ENCODE data around the gene STAT3.

The STAT3 gene

GRCh38 chr17:42290577-42290976 lies 97.7 kb downstream of the STAT3 start:
- no peak for DNase-seq

GRCh38 chr17:42289611-42290181 lies 98.5 kb downstream of the STAT3 start:
- peak; percentile 81 for DNase-seq

DNA sequence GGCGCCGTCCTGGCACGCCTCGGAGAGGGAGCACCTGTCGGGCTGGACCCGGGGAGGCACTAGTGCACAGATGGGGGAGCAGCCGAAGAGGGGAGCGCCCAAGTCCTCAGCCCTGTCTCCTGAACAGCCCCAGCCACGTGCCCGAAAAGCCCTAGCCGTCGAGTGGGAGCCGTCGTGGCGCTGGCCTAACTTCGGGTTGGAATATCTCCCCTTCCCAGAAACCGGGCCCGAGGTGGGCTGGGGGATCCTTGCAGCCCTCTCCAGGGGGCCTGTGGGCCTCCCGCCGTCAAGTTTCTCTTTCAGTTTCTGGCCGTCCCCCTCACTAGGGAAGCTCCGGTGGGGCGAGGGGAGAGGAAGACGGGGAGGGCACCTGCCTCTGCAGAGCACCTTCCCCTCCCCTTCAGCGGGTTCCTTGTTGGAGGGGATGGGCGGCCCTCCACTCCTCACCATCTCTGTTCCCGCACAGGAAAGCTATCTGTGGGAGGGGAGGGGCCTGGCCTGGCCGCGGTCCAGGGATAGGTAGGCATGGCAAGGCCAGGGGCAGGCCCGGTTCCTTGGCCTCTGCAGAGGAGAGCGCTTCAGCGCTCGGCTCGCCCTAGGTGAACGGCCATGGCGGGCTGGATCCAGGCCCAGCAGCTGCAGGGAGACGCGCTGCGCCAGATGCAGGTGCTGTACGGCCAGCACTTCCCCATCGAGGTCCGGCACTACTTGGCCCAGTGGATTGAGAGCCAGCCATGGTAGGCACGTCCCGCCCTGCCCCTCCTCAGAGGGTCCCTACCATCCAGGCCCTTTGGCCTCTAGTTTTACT lies 99.2 kb downstream of the STAT3 start:
- peak; percentile 46 for DNase-seq

DNA sequence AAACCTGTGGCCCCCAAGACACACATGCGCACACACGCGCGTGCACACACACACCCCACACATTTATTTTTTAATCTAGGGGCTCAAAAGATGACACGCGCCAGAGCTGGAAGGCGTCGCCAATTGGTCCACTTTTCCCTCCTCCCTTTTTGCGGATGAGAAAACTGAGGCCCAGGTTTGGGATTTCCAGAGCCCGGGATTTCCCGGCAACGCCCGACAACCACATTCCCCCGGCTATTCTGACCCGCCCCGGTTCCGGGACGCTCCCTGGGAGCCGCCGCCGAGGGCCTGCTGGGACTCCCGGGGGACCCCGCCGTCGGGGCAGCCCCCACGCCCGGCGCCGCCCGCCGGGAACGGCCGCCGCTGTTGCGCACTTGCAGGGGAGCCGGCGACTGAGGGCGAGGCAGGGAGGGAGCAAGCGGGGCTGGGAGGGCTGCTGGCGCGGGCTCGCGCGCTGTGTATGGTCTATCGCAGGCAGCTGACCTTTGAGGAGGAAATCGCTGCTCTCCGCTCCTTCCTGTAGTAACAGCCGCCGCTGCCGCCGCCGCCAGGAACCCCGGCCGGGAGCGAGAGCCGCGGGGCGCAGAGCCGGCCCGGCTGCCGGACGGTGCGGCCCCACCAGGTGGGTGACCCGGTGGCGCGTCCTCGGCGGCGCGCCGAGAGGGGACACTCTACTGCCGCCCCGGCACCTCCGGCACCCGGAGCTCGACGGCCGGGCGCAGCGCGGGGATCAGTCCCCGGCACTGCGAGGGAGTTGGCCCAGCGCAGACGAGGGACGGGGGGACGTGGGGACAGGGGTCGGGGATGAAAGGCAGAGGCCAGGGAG lies 100.1 kb downstream of the STAT3 start, which contains the start of gene STAT5A:
Gene STAT5A, plus strand, starts transcription at position 522 of the 826 bp plus-strand sequence. CDS start 914 bp downstream, outside the sequence.
- peak; percentile 90 for DNase-seq

GRCh38 chr17:42287305-42287976 lies 100.8 kb downstream of the STAT3 start:
- DNase-seq: peak; percentile 66

- peak; percentile 37 for DNase-seq
These were observed 101.6 kb downstream of the STAT3 start for GRCh38 chr17:42286411-42287221.

- no peak for DNase-seq
These were observed 102.7 kb downstream of the STAT3 start for GRCh38 chr17:42285346-42286050.

DNA sequence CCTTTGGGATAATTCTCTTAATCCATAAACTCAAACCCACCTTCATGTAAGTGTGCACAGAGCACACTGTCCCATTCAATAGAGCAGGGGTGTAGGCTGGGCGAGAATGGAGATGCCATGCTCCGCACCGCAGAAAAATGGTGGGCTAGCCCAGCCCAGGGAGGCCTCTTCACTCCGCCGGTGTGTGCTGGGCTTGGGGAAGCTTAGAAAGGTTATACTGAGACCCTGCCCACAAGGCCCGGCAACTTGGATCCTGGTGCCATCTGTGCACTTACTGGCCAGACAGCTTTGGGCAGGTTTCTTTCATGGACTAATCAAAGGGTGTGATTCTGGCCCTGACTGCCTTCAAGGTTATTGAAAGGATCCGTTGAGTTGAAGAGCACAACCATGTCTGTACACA lies 103.7 kb downstream of the STAT3 start:
- DNase-seq: no peak

DNA sequence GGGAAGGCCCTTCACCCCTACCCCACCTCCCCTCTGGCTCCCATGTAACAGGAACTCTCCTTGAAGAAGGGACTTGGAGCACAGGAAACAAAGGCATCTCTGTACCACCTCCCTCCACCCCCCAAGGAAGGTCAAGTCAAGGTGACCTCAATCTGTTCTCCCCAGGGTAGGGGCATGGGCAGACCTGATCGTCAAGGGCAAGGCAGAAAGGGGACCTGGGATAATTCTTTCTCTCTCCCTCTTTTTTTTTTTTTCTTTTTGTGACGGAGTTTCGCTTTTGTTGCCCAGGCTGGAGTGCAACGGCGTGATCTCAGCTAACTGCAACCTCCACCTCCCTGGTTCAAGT lies 104.2 kb downstream of the STAT3 start:
- DNase-seq: no peak

DNA sequence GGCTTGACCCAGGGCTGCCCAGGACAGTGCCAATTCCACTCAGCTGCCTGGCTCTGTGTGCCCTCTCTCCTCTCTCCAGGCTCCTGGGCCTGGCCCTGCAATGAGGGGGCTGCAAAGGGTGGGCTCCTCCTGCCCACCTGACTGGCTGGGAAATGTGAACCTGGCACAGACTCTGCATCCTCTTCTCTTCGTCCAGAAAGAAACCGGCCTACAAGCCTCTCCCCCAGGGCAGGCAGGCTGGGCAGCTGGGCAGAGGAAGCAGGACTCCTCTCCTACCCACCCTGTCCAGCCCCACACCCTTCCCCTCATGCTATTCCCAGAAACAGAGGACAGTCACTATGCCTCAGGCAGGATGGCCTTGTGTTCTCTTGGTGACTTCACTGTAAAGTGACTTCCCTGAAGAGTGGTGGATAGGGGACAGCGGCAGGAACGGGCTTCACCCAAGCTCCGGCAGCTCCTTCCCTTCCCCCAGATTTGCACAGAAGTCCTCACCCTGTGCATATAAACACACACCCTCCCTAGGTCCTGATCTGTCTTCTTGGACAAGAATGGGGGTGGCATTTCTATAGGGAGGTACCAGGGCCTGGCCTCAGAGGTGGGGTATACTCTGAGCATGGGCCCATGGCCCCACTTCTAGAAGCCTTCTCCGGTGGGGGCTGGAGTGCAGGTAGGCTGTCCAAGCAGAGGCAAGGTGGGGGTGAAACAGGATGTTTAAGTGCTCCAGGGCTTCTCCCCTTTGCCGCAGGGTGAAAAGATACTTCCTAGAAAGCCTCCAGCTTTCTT lies 104.8 kb downstream of the STAT3 start:
- no peak for DNase-seq

GRCh38 chr17:42282478-42283080 lies 105.7 kb downstream of the STAT3 start:
- no peak for DNase-seq

DNA sequence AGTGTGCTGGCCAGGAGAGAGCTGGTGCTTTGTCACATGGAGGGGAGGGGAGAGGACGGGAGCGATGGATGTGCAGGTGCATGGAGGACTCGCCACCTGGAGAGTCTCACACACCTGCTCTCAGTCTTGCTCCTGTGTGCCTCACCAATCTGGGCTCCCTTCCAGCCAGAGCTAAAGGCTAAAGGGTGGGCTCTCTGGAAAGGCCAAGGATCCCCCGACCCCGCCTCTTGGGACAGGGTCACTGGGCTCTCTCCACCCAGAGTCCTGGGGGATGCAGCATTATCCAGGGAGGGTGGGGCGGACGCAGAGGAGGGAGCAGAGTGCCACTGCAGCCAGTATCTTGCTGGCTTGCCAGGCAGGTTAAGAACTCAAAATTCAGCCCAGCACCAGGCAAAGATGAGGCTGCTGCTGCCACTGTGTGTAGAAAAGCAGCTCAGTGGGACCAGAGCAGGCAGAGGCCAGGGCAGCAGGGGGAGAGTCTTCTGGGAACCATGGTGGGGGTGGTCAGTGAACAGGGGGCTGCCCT lies 106.6 kb downstream of the STAT3 start:
- DNase-seq: no peak

- no peak for DNase-seq
These were observed 108.2 kb downstream of the STAT3 start for GRCh38 chr17:42279776-42280630.

GRCh38 chr17:42277342-42277712 lies 110.9 kb downstream of the STAT3 start:
- no peak for DNase-seq

- DNase-seq: peak; percentile 44
These were observed 111.5 kb downstream of the STAT3 start for GRCh38 chr17:42276609-42277341.

DNA sequence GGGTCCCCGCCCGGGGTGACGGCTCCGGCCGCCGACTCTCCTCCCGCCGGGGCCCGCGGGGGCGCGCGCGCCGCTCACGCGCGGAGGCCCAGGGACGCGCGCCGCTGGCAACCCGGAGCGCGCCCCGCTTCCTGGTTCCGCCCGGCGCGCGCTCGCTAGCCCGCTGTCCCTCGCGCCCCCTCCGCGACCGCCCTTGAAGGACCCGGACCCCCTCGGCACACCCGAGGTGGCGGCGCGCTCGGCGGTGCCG lies 112.0 kb downstream of the STAT3 start, which contains the start of gene STAT5B:
Gene STAT5B, minus strand, starts transcription at position 33 of the 250 bp plus-strand sequence. CDS start 44,264 bp downstream, outside the sequence.
- DNase-seq: peak; percentile 84

DNA sequence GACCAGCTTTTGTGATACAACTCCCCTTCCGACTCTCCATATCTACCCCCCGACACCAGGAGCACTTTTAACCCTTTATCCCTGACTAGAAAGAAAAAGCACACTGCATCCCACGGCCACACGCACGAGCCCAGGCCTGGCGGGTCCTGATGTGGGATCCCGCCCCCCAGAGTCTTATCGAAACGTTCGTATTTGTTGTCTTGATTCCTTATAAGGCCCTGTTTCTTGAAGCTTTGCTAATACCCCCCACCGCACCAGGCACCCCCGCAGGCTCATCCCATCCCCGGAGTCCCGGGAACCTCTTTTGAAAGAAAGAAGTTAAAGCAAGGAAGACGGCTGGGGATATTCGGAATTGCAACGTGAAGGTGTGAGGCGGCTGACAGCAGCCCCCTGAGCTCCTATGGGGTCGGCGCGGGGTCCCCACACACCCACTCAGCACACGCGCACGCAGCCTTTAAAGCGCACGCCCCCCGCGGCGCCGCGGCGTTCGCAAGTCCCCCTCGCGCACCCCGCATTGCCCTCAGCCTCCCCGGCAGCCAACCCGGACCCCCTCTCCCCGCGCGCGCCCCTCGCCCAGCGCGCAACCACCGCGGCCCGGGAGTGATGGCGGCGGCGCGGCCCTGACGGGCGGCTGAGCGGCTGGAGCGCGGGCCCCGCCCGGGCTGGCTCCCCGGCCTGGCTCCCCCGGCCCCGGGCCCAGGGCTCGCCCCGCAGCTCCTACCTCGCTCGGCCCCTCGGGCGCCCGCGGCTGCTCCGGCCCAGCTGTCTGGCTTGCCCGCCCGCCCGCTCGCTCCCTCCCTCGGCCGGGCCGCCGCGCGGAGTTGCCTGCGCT lies 112.5 kb downstream of the STAT3 start:
- no peak for DNase-seq
